Measurements from ENCODE around the gene CMSS1. TPM values are rescaled to one million over a fixed set of nuclear protein-coding genes. Genes with fewer than 3 reads are reported as not detected.
"Not testable (repeated sequence)": the region's sequence is repeated elsewhere in the genome, so short reads cannot be mapped to it uniquely, and the experiment has no call there.

CMSS1 gene
- total RNA-seq, 1 experiment from 2014 or later: 55.8 TPM

DNA sequence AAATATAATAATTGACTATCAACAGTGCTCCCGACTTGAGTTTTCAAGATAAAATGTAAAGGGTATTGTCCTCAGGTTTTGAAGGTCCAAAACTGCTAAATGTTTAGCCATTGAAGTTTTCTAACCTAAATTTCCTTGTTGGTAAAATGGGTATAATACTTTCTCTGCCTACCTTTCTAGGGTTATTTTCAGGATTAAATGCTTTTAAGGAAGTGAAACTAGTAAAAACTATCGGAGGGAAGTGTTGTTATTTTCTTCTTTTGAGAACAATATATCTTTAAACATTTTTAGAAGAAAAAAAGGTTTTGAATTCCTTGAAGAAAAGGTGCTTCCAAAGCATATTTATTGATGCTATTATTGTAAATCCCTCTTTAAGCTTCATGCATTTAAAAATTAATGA is 229.3 kb downstream of the CMSS1 start:
- DNase-seq: no peak
- TF ChIP-seq CTCF (IDR thresholded peaks at IDR 0.05; ENCODE audit: unreplicated experiment): no peak
- Mint-ChIP-seq H3K36me3 (ENCODE audit: insufficient read depth, unreplicated experiment) (peaks cover 9% of the 10 kb centered on the region), H3K27ac (ENCODE audit: unreplicated experiment) (peak overlapping the region; percentile 84), H3K4me1 (ENCODE audit: low read depth, unreplicated experiment) (peaks cover 63% of the 10 kb centered on the region), H3K27me3 (ENCODE audit: unreplicated experiment) (no peaks in the 10 kb centered on the region), H3K9me3 (ENCODE audit: low read depth, unreplicated experiment) (no peaks in the 10 kb centered on the region), H3K4me3 (ENCODE audit: low read depth, unreplicated experiment) (peak overlapping the region; percentile 49)
- BruUV-seq (replicated peaks): no TSS peak
- intact Hi-C loops (cut with micrococcal nuclease; ENCODE audit: unreplicated experiment): loop anchor here (10.0 kb wide), 3 partner anchors 92 to 202 kb away; no protein-coding TSS in a partner anchor
- CTCF ChIA-PET: interaction anchor here (0.7 to 2.0 kb wide), 7 partner anchors 11 to 215 kb away, joined by 3 to 7 read pairs (median 3); no protein-coding TSS in a partner anchor

GRCh38 chr3:100047455-100048141 is 229.9 kb downstream of the CMSS1 start:
- no peak for TF ChIP-seq CTCF (IDR thresholded peaks at IDR 0.05; ENCODE audit: unreplicated experiment)
- H3K4me3 Mint-ChIP-seq (ENCODE audit: low read depth, unreplicated experiment): peak overlapping the region; percentile 49
- H3K36me3 Mint-ChIP-seq (ENCODE audit: insufficient read depth, unreplicated experiment): peaks cover 3% of the 10 kb centered on the region
- no TSS peak for BruUV-seq (replicated peaks)
- H3K4me1 Mint-ChIP-seq (ENCODE audit: low read depth, unreplicated experiment): peaks cover 57% of the 10 kb centered on the region
- CTCF ChIA-PET: interaction anchor here (0.7 to 2.0 kb wide), 10 partner anchors 10 to 216 kb away, joined by 3 to 7 read pairs (median 3); no protein-coding TSS in a partner anchor
- H3K27me3 Mint-ChIP-seq (ENCODE audit: unreplicated experiment): no peaks in the 10 kb centered on the region
- intact Hi-C loops (cut with micrococcal nuclease; ENCODE audit: unreplicated experiment): loop anchor here (10.0 kb wide), 3 partner anchors 93 to 203 kb away; no protein-coding TSS in a partner anchor
- peak overlapping the region; percentile 84 for H3K27ac Mint-ChIP-seq (ENCODE audit: unreplicated experiment)
- DNase-seq: peak; percentile 37
- H3K9me3 Mint-ChIP-seq (ENCODE audit: low read depth, unreplicated experiment): no peaks in the 10 kb centered on the region

- no peak overlapping the region for H3K27ac Mint-ChIP-seq (ENCODE audit: unreplicated experiment)
- H3K9me3 Mint-ChIP-seq (ENCODE audit: low read depth, unreplicated experiment): no peaks in the 10 kb centered on the region
- no peaks in the 10 kb centered on the region for H3K36me3 Mint-ChIP-seq (ENCODE audit: insufficient read depth, unreplicated experiment)
- intact Hi-C loops (cut with micrococcal nuclease; ENCODE audit: unreplicated experiment): loop anchor here (10.0 kb wide), 3 partner anchors 93 to 203 kb away; no protein-coding TSS in a partner anchor
- no peaks in the 10 kb centered on the region for H3K27me3 Mint-ChIP-seq (ENCODE audit: unreplicated experiment)
- CTCF ChIA-PET: interaction anchor here (0.7 to 2.0 kb wide), 7 partner anchors 14 to 216 kb away, joined by 3 to 7 read pairs (median 4); no protein-coding TSS in a partner anchor
- no TSS peak for BruUV-seq (replicated peaks)
- TF ChIP-seq CTCF (IDR thresholded peaks at IDR 0.05; ENCODE audit: unreplicated experiment): no peak
- no peak for DNase-seq
- peaks cover 50% of the 10 kb centered on the region for H3K4me1 Mint-ChIP-seq (ENCODE audit: low read depth, unreplicated experiment)
- H3K4me3 Mint-ChIP-seq (ENCODE audit: low read depth, unreplicated experiment): no peak overlapping the region
Measured at GRCh38 chr3:100048248-100048647, 230.6 kb downstream of the CMSS1 start.

- CTCF ChIA-PET; DNase-seq; H3K36me3 Mint-ChIP-seq (ENCODE audit: insufficient read depth, unreplicated experiment); H3K27ac Mint-ChIP-seq (ENCODE audit: unreplicated experiment); H3K27me3 Mint-ChIP-seq (ENCODE audit: unreplicated experiment); H3K9me3 Mint-ChIP-seq (ENCODE audit: low read depth, unreplicated experiment); BruUV-seq (replicated peaks); H3K4me3 Mint-ChIP-seq (ENCODE audit: low read depth, unreplicated experiment); intact Hi-C loops (cut with micrococcal nuclease; ENCODE audit: unreplicated experiment): not testable (repeated sequence)
- H3K4me1 Mint-ChIP-seq (ENCODE audit: low read depth, unreplicated experiment): peaks cover 24% of the 10 kb centered on the region
Measured at GRCh38 chr3:100051513-100051912, 233.9 kb downstream of the CMSS1 start.

Measured in Calu3 (cell line).